ENCODE measurements around the gene SPX.

The SPX gene

DNA sequence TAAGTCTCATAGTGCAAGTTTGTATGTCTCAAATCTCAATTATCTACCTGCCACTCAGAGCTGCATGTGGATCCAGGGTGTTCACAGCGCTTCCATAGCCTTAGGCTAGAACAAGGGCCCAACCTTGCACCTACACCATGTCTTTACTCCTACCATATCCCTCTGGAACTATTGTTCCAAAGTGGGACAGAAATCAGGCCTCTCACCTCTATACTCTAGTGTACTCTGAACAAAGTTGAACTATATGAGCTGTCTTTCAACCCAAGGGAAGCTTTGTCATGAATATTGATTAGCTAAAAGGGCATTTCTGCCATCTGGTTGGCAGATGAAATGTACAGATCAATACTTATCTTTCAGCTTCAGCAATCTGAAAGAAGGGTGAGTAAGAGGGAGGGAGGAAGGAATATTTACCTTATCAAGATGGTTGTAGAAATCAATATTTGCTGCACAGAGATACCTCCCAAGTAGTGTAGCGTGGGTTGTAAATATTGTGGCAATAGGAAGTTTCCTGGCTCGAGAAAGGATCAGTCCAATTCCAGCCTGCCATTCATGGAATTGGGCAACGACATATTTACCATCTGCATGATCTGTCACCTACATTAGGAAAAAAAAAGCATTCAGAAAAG, 47.8 kb downstream of the SPX start:
- intact Hi-C loops (cut with DNase I): no loop called here
- no peak for DNase-seq

DNA sequence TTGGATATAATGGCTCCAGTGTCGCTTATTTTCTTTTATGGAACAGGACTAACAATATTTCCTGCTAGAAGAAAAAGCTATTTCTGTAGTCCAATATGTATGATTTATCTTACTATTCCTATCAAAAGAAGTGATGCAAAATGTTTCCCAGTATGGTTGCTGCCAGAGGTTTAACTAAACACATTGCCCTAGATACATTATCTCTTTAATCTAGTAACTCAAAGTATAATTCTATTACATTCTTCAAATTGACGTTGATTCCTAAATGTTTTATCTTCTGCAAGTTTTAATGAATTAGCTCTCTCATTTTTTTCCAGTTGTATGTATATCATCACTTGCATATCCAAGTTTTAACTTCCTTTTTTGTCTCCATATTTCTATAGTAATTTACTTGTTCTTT, 50.3 kb downstream of the SPX start:
- intact Hi-C loops (cut with DNase I): no loop called here
- DNase-seq: no peak

DNA sequence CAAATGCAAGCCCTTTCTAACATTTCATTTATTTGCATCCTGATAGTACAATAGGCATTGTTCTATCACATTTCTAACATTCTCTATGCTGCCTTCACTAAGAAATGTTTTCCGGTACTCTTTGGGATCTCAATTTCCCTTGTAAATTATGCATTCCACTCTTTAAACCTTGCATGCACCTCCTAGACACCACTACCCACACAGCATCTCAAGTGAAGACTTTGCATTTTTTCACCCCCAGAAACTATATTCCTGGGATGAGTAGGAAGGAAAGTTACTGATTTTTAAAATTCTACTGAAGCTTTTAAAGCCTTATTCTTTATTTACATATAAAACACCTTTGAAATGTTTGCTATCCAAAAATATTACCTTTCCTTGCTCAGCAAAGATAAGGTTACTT, 51.4 kb downstream of the SPX start:
- no peak for DNase-seq
- intact Hi-C loops (cut with DNase I): no loop called here

DNA sequence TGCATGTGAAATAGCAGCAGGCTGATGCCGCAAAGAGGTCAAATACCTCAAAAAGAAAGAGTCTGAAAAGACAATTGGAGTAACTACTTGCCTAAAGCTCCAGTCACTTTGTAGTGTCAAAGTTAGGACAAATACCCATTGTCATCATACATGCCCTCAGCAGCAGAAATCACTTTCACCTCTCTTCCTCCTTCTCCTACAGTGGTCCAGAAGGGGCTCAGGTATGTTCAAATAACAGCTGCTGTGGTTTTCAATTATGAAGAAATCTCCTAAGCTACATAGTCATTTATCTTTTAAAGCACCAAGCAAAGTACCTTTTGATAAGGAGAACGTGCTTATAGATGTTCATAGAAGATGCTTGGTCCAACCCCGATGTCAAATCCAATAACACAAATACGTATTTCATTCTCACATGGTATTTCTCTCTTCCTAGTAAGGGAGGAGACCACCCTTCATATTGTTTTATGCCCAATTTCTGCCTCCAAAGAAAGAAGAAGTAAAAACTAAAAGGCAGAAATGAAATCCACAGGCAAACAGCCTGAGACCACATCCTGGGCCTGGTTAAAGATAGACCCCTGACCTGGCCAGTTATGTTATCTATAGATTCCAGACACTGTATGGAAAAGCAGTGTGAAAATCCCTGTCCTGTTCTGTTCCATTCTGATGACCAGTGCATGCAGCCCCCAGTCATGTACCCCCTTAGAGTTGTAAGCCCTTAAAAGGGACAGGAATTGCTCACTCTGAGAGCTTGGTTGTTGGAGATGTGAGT, 54.8 kb downstream of the SPX start:
- DNase-seq: no peak
- intact Hi-C loops (cut with DNase I): no loop called here
